Measurements from ENCODE around the gene MICU1.
"Not testable (repeated sequence)": the region's sequence is repeated elsewhere in the genome, so short reads cannot be mapped to it uniquely, and the experiment has no call there.

The MICU1 gene

DNA sequence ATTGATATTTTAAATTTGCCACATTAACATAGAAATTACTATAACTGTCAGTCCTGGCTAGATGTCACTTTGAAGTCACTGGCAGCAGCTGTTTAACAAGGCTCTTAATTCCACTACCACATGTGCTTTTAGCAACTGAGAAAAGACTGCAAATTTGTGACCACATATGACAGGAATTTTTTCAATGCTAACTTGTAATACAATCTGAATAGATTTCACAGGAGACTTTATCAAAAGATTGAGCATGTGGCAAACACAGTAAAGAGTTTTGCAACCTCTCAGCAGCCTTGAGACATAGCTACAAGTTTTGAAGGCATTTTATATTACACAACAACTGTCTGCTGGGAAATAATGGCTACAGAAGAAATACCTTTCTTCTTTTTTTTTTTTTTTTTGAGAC lies 73.0 kb downstream of the MICU1 start:
- DNase-seq = no peak

DNA sequence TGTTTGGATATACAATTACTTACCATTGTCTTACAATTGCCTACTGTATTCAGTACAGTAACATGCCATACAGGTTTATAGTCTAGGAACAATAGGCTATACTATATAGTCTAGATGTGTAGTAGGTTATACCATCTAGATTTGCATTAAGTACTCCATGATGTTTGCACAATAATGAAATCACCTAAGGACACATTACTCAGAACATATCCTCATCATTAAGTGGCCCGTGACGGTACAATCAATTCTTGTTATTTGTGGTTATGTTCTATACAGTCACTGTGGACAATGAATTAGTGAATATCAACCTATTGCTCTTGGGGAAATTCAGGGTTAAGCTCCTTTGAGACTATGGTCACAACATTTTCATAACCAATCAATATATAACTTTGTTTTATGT lies 75.6 kb downstream of the MICU1 start:
- no peak for DNase-seq

DNA sequence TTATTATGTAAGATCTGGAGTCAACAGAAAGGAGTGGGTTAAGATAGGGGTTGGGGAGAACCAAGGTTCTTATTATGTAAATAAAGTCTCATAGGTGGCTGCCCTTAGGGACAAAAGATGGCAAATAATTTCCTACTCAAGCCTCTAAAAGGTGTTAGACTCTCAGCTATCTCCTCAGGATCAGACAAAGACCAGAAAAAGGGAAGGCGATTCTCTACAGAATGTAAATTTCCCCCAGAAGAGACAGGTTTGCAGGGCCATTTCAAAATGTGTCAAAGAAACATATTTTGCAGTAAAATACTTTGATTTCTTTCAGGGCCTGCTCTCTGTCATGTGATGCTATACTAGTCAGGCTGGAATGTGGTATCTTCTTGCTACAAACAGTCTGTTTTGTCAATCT lies 80.3 kb downstream of the MICU1 start:
- DNase-seq = no peak

DNA sequence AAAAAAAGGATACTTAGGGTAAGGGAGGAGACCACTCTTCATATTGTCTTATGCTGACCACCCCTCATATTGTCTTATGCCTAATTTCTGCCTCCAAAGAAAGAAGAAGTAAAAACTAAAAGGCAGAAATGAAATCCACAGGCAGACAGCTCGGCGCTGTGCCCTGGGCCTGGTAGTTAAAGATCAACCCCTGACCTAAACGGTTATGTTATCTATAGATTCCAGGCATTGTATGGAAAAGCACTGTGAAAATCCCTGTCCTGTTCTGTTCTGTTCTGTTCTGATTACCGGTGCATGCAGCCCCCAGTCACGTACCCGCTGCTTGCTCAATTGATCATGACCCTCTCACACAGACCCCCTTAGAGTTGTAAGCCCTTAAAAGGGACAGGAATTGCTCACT lies 82.0 kb downstream of the MICU1 start:
- not testable (repeated sequence) for DNase-seq

DNA sequence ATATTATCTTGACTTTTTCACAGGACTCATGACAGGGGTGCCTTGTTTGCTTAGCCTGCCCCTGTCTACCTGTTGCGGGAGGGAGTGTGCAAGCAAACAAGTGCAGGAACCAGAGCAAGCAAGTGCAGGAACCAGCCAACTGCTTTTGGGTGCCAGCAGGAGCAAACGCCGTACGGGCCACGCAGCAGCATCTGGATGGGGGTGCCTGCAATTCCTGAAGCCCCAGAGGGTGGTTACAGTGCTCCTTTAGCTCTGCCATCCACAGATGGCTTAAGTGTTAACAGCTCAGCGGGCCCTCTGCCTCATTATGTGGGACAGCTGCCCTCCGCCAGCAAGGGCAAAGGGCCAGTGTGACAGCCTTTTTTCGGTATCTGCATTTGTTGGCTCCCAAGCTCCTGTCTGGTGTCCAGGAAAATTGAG lies 83.5 kb downstream of the MICU1 start:
- no peak for DNase-seq

DNA sequence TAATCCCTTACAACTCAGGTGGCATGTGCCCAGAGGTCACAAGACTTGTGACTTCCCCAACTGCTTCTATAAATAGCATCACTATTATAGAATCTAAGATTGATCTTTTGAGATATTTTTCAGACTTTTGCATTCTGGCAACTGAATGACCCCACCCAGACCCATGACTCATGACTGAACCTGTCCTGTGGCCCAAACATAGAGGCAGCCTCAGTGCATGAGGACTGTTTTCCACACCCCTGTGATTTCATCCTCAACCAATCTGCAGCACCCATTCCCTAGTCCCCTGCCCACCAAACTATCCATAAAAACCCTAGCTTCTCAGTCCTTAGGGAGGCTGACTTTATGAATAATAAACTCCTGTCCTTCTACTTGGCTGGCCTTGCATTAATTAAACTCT lies 84.5 kb downstream of the MICU1 start:
- DNase-seq = no peak

DNA sequence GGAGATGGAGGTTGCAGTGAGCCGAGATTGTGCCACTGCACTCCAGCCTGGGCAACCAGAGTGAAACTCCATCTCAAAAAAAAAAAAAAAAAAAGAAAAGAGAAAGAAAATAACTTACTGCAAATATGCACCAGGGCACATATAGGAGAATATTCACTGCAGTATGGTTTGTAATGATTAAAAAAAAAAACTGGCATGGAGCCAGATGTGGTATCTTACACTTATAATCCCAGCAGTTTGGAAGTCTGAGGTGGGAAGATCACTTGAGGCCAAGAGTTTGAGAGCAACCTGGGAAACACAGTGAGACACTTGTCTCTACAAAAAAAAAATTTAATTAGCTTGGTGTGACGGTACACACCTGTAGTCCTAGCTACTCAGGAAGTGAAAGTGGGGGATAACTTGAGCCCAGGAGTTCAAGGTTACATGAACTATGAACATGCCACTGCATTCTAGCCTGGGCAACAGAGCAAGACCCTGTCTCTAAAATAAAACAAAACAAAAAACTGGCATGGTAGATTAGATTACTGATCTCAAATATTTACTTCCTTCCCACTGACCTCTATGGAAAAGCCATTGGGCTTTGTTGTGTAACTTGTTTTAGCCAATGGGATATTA lies 85.6 kb downstream of the MICU1 start:
- DNase-seq = no peak

DNA sequence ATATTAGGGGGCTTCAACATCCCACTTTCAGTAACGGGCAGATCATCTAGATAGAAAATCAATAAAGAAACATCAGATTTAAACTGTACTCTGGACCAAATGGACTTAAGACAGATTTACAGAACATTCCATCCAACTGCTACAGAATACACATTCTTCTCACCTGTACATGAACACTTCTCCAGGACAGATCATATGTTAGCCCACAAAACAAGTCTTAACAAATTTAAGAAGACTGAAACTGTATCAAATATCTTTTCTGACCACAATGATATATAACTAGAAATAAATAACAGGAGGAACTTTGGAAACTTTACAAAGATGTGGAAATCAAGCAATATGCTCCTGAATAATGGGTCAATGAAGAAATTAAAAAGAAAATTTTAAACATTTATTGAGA lies 86.7 kb downstream of the MICU1 start:
- DNase-seq = no peak

DNA sequence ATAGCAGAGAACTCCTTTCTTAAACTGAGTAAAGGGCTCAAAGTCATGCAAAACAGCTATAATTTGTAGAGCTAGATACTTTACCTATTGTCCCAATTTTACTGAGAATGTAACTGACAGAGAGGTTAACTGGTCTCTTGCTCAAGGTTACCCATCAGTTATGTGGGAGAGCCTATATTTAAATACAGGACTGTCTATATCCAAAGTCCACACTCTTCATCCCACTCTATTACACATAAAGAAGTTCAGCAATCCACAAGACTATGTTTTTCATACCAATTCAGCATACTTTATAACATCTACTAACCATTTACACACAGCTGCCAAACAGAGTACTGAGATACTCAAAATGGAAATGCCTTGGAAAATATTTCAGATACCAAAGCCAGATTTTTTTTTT lies 100.2 kb downstream of the MICU1 start:
- no peak for DNase-seq

DNA sequence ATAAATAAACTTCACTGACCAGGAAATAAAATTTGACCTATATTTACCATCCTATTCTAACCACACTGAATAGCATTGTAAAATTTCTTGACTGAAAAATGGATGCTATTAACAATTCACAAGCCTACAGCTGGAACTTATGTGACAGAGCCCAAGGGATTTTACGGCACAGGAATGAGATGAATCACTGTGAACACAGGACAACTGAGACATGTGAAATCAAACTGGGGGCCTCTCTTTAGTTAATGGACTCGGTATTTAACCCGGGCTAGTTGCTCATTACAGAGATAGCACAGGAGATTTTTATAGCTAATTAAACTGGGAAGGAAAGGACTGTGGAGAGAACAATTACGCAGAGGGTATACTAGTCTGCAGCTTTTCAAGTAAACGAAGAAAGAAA lies 100.6 kb downstream of the MICU1 start:
- no peak for DNase-seq

DNA sequence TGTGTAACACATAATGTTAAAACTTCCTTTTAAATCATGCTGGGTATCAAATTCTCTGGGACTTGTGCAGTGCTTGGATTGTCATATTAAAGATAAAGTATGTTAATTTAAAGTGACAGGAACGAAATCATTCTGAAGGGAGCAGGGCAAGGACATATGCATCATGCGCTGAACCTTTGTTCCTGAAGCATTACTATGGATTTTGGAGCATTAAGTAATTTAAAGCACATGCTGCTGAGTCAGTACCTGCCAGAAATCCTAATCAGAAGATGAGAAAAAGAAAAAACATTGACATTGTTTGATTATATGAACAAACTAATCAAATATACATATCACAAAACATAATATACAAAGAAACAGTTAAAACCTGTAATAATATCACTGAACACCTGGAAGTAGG lies 101.4 kb downstream of the MICU1 start:
- no peak for DNase-seq

DNA sequence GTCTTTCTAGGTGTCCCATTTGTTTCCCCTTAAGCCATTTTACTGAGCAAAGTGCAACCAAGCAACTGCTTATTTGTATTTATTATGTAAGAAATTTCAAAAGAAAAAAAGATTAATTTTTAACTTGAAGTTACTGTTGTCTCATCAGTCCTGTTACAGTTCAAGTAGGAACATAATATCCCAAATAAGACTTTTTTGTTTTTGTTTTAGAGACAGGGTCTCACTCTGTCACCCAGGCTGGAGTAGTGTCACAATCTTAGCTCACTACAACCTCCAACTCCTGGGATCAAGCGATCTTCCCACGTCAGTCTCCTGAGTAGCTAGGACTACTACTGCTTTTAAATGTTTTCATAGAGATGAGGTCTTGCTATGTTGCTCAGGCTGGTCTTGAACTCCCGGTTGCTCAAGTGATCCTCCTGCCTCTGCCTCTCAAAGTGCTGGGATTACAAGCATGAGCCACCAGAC lies 101.9 kb downstream of the MICU1 start:
- DNase-seq = no peak

DNA sequence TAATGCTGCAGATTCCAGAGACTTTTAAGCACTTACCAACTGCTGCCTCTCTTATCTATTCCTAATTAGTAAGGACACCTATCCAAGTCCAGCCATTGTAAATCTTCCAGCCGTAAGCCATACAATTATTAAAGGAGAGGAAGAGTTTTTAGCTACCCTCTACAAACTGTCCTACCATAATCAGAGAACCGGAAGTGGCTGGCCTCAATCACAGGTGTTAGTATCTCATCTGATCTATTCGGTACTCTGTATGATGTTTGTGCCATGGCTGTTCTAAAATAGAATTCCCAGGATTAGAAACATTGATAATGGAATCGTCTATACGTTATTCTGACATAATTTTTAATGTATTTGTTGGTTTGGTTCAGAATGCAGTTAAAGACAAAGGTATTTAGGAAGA lies 102.8 kb downstream of the MICU1 start:
- no peak for DNase-seq

DNA sequence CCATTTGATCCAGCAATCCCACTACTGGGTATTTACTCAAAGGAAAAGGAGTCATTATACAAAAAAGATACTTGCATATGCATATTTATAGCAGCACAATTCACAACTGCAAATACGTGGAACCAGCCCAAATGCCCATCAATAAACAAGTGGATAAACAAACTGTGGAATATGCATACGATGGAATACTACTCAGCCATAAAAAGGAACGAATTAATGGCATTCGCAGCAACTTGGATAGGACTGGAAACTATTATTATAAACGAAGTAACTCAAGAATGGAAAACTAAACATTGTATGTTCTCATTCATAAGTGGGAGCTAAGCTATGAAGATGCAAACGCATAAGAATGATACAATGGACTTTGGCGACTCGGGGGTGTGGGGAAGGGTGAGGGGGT lies 108.6 kb downstream of the MICU1 start:
- DNase-seq = no peak

DNA sequence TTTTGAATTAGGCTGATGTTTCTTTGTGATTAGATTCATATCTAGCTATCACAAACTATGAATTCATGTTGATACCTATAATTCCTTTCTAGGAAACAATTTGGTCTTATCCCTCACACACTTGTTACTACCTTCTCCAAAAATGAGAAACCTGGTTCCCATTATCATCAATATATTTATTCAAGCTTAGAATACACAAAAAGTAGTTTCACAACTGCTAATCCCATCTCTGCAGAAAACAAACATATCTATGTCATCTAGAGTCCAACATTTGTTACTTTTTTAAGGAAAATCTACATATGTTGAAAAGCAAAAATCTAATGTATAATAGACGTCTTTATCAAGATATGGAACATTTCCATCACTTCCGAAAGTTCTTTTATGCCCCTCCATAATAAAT lies 110.4 kb downstream of the MICU1 start:
- DNase-seq = no peak

DNA sequence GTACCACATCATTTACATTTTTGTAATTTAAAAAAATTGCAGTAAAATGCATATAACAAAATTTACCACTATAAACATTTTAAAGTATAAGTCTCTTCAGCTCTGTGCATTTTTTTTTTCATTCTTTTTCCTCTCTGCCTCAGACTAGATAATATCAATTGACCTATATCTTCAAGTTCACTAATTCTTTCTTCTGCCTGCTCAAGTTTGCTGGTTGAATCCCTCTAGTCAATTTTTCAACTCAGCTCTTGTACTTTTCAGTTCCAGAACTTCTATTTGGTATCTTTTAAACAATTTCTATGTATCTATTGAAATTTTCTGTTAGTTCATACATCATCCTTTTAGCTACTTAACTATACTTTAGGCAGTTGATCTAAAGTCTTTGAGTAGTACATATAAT lies 112.0 kb downstream of the MICU1 start:
- DNase-seq = no peak

DNA sequence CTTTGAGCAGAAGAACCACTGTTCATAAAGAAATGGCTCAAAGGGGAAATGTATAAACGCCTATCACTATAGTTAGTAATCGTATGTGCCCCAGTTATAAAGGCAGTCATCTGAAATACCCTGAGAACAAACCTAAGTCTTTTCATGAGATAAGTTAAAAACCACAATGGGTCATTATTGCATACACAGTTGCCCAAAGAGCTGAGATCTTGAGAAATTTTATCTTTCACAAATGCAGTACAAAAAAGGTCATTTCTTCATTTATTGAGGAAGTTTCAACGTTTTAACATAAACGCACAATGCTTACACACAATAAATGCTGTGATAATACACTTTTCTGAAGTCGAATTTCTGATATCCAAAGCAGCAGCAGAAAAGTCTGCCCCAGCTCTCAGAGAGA lies 114.4 kb downstream of the MICU1 start:
- no peak for DNase-seq

DNA sequence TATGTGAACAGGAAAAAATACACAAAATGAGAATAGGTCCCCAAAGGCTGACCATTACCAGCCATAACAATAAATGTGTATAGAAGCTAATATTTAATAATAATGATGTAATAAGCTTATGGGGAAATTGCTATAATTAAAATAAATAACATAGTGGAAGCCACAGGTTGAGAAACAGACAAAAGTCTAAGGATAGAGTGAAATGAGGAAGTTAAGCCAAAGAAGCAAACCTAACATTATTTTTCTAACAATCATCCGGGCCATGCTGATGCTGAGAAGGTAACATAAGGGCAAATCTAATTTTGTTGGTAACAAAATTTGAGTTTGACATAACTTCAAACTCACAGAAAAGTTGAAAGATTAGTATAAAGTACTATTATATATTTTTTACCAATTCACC lies 115.9 kb downstream of the MICU1 start:
- no peak for DNase-seq

DNA sequence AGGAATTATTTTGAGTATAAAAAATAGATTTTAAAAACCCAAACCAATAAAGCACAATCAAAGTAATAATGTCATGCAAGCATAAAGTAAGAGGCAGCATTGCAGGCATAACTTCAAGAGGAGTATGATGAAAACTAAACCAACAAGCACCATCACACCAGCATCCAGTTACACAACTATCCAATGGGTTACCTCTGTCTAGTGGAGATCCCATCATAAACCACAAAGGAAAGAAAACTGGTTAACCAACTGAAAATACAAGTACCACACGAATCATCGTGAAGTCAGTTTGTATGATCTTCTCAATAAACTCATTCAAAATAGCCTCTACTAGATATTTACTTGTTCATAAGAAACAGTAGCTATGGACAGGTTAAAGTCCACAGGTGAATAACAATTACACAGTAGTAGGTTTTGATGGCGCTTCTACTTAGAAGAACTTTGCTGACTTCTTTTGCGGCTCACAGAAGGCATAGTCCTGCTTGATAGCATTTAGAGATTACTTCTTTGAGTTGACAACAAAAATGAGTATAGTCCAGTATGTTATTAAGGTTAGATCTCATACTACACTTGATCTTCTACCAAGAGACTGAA lies 116.6 kb downstream of the MICU1 start:
- no peak for DNase-seq

DNA sequence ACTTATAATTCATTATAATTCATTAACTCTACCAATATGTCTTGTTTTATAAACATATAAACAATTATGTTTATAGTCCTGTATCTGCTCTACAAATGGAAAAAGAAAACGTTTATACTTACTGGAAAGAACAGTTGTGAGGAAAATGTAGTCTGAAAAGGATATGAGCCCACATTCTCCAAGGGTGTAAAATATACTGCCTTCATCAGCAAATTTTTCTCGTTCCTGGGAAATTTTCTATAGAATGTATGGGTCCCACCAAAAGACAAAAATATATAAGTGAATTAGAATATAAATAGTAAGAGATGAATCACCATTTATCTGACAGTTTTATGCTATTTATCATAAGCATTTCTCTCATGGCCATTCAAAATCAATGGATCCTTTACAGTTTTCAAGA lies 117.8 kb downstream of the MICU1 start:
- no peak for DNase-seq

DNA sequence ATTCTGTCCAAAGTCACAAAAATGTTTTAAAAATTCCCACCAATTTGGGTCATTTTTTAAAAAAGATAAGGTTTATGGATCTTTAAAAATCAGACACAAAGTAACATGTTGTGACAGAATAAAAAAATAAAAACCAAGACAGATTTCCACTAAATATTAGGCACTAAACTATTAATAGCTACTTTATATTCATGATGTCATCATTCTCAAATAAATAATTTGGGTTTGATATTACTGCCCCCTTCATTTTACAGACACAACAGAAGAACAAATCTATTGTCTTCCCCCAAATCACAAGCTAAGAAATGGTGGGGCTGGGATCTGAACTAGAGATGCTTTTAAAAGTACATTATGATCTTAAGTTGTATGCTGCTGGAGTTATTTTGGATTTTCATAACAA lies 119.4 kb downstream of the MICU1 start:
- no peak for DNase-seq

DNA sequence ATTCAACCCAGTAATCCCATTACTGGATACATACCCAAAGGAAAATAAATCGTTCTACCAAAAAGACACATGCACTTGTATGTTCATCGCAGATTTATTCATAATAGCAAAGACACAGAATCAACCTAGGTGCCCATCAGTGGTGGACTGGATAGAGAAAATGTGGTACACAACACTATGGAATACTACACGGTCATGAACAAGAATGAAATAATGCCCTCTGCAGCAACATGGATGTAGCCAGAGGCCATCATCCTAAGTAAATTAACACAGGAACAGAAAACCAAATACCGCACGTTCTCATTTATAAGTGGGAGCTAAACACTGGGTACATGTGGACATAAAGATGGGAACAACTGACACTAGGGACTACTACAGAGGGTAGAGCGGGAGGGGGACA lies 120.4 kb downstream of the MICU1 start:
- no peak for DNase-seq

DNA sequence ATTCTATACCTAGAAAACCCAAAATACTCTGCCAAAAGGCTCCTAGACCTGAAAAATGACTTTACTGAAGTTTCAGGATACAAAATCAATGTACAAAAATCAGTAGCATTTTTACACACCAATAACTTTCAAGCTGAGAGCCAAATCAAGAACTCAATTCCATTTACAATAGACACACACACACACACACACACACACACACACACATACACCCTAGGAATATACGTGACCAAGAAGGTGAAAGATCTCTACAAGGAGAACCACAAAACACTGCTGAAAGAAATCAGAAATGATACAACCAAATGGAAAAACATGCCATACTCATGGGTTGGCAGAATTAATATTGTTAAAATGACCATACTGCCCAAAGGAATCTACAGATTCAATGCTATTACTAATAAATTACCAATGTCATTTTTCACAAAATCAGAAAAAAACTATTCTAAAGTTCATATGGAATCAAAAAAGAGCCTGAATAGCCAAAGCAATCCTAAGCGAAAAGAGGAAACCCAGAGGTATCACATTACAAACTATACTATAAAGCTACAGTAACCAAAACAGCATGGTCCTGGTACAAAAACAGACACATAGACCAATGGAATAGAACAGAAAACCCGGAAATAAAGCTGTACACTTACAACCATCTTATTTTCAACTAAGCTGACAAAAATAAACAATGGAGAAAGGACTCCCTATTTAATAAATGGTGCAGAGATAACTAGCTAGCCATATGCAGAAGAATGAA lies 122.0 kb downstream of the MICU1 start:
- no peak for DNase-seq

DNA sequence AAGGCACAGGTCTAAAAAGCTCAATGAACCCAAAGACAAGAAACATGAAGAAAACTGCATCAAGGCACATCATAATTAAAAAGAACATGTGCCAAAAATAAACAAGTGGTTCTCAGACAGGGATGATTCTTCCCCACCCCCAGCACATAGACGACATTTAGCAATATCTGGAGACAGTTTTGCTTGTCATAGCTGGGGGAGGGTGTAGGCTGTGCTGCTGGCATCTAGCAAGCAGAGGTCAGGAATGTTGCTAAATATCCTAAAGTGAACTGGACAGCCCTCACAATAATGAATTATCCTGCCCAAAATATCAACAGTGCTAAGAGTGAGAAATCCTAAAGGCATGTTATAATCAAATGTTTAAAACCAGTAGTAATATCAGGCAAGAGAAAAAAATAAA lies 122.6 kb downstream of the MICU1 start:
- no peak for DNase-seq

DNA sequence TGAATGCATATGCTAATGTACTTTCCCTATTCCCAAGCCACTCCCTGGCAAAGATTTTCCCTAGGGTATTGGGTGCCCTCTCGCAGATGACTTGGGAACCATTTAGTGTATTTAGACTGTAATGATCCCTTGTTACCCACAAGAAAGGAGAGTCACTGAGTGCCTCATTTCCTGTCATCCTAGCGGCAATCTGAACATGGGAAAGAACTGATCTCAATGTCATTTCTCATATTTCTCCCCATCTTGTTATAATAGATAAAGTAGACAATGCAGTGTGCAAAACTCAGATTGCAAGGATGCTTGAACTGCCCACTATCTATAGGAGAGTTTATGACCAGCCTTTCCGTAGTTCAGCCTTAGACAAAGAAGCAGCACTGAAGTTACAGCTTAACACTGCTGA lies 123.3 kb downstream of the MICU1 start:
- DNase-seq = no peak

All from NCI-H1105 treated with DMSO at 0.1 percent for 48 hours (cell line).